K562 (cell line): ENCODE results near the gene RAD54L. TPM values are rescaled to one million over a fixed set of nuclear protein-coding genes. Genes with fewer than 3 reads are reported as not detected.
A peak's percentile ranks its signal among the peaks of the same experiment; 100 is the strongest.

Experiments
- ADNP ChIP-seq: fragments of 200-800 bp; sonication (Bioruptor generic); IDR thresholded peaks from 2 replicates; pipeline ENCODE4 v1.6.1; 2016; ENCODE audit warnings: missing genetic modification characterization, missing compliant biosample characterization
- GTF2A2 ChIP-seq: IDR thresholded peaks from 2 replicates; pipeline ENCODE4 v1.6.1; 2016; ENCODE audit warnings: mild to moderate bottlenecking, missing genetic modification characterization, missing compliant biosample characterization
- HDGF ChIP-seq: fragments of 450-650 bp; IDR thresholded peaks from 2 replicates; pipeline ENCODE4 v1.6.1; 2016
- KLF1 ChIP-seq: fragments of 450-650 bp; IDR thresholded peaks from 2 replicates; pipeline ENCODE4 v1.6.1; 2016; ENCODE audit warnings: missing genetic modification characterization, missing compliant biosample characterization
- KLF6 ChIP-seq: fragments of 250-450 bp; sonication (Bioruptor Pico); IDR thresholded peaks from 2 replicates; pipeline ENCODE4 v1.4.0; 2020; ENCODE audit warnings: mild to moderate bottlenecking, moderate library complexity, borderline replicate concordance
- NFIC ChIP-seq: fragments of 450-650 bp; IDR thresholded peaks from 2 replicates; pipeline ENCODE4 v1.6.1; 2017; ENCODE audit warnings: mild to moderate bottlenecking, inconsistent platforms
- RFX5 ChIP-seq: IDR thresholded peaks from 2 replicates; pipeline ENCODE4 v1.6.1; 2011; ENCODE audit warnings: low read depth, mild to moderate bottlenecking, improper control_type of control experiment, low read length
- ZFP36 ChIP-seq: fragments of 150-350 bp; IDR thresholded peaks from 2 replicates; pipeline ENCODE4 v1.6.1; 2018; ENCODE audit warnings: low read length, low read depth; ENCODE audit not compliant: partially characterized antibody
- ZNF324 ChIP-seq: fragments of 250-450 bp; sonication (Bioruptor Pico); IDR thresholded peaks from 2 replicates; pipeline ENCODE4 v1.4.0; 2020; ENCODE audit warnings: mild to moderate bottlenecking
- ZNF507 ChIP-seq: conservative IDR thresholded peaks from 2 replicates; pipeline ENCODE4 v1.6.1; 2017; ENCODE audit warnings: missing genetic modification characterization, missing compliant biosample characterization
- ZSCAN32 ChIP-seq: fragments of 450-650 bp; formaldehyde crosslinking; IDR thresholded peaks from 2 replicates; pipeline ENCODE4 v1.4.0; 2020; ENCODE audit warnings: mild to moderate bottlenecking, moderate library complexity
- polyA plus RNA-seq, 8 experiments: library from polyadenylated mRNA; depleted of rRNA in 4 of 8; stranded (reverse) in 5 of 8; unstranded in 3 of 8; fragments of >200 nt; fragmentation: Nextera tagmentation in 2 of 8; fragmentation: Illumina TruSeq in 1 of 8; extraction: Ambion mirVana in 2 of 8; extraction: Trizol in 1 of 8; gene quantifications; 2 replicates each; pipeline versions ENCODE4 v1.2.1 to v1.2.3, GENCODE V29; 2011 to 2014; ENCODE audit warnings: inconsistent platforms in 1 of 8, missing spikeins in 1 of 8
- total RNA-seq, 7 experiments: library from RNA; depleted of rRNA in 6 of 7; stranded (reverse); fragments of >200 nt in 6 of 7; fragmentation: Illumina TruSeq in 2 of 7; extraction: Trizol in 2 of 7; gene quantifications; 2 replicates each; pipeline versions ENCODE4 v1.2.1 to v1.2.3, GENCODE V29; 2011 to 2021; ENCODE audit warnings: low replicate concordance in 1 of 7
- TF ChIP-seq, protein P1 (sequence below): sonication (generic); formaldehyde crosslinking; IDR thresholded peaks from 2 replicates; pipeline ENCODE4 v1.8.1; 2023; ENCODE audit warnings: missing genetic modification reagents, mild to moderate bottlenecking, borderline replicate concordance
- TF ChIP-seq, protein P2 (sequence below): sonication (generic); formaldehyde crosslinking; IDR thresholded peaks from 2 replicates; pipeline ENCODE4 v1.8.0; 2022; ENCODE audit warnings: mild to moderate bottlenecking, missing genetic modification reagents
- TF ChIP-seq, protein P3 (sequence below), 2 experiments: fragments of 450-650 bp; IDR thresholded peaks; 2 replicates each; pipeline ENCODE4 v1.6.1; 2018; ENCODE audit warnings: mild to moderate bottlenecking in 2 of 2, low read depth in 1 of 2; ENCODE audit not compliant: partially characterized antibody in 2 of 2
- TF ChIP-seq, protein P4 (sequence below): fragments of 450-650 bp; formaldehyde crosslinking; IDR thresholded peaks from 2 replicates; pipeline ENCODE4 v1.4.0; 2020; ENCODE audit warnings: mild to moderate bottlenecking, moderate library complexity

The RAD54L gene
- total and polyA plus RNA-seq, 9 of the 15 experiments (the other 6 are each of a cell fraction or from before 2014, with no cell fraction given): 17.9 to 92.3 (median 37.5) TPM

DNA sequence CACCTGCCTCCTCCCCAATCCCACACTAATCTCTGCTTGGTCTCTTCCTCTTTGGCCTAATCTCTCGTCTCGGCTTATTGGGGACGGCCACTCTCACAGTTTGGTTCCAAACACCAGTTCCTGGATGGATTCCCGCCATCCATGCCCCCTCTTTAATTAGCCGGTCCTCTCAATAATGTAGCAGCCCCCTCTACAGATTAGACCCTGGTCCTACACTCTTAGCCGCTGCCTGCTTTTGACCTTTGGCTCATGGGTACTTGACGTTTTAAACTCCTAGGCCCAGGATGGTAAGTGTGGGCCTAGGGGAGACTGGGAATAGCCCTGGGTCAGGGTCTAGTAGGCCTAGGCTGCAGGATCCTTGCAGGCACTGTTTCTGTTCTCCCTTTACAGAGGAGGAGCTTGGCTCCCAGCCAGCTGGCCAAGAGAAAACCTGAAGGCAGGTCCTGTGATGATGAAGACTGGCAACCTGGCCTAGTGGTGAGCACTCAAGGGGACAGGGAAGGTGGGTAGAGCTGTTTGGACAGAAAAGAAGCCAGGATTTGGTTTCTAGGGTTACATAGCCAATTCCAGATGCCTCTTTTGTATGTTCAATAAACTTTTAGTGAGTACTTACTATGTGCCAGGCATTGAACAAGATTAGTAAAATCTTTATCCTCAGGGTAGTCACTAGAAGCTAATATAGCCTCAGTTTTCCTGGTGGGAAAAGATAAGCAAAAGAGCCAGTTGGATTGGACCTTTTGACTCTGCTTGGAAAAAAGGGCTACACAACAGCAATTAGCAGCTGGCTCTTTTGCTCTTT is 758 bp downstream of the RAD54L start (continued):
- TF ChIP-seq, protein P1, sequence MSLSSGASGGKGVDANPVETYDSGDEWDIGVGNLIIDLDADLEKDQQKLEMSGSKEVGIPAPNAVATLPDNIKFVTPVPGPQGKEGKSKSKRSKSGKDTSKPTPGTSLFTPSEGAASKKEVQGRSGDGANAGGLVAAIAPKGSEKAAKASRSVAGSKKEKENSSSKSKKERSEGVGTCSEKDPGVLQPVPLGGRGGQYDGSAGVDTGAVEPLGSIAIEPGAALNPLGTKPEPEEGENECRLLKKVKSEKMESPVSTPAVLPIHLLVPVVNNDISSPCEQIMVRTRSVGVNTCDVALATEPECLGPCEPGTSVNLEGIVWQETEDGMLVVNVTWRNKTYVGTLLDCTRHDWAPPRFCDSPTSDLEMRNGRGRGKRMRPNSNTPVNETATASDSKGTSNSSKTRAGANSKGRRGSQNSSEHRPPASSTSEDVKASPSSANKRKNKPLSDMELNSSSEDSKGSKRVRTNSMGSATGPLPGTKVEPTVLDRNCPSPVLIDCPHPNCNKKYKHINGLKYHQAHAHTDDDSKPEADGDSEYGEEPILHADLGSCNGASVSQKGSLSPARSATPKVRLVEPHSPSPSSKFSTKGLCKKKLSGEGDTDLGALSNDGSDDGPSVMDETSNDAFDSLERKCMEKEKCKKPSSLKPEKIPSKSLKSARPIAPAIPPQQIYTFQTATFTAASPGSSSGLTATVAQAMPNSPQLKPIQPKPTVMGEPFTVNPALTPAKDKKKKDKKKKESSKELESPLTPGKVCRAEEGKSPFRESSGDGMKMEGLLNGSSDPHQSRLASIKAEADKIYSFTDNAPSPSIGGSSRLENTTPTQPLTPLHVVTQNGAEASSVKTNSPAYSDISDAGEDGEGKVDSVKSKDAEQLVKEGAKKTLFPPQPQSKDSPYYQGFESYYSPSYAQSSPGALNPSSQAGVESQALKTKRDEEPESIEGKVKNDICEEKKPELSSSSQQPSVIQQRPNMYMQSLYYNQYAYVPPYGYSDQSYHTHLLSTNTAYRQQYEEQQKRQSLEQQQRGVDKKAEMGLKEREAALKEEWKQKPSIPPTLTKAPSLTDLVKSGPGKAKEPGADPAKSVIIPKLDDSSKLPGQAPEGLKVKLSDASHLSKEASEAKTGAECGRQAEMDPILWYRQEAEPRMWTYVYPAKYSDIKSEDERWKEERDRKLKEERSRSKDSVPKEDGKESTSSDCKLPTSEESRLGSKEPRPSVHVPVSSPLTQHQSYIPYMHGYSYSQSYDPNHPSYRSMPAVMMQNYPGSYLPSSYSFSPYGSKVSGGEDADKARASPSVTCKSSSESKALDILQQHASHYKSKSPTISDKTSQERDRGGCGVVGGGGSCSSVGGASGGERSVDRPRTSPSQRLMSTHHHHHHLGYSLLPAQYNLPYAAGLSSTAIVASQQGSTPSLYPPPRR (CRISPR knock-in tag): no peak
- TF ChIP-seq ZSCAN32 (CRISPR knock-in tag): no peak
- TF ChIP-seq KLF6 (CRISPR knock-in tag): no peak
- no peak for TF ChIP-seq ZNF324 (CRISPR knock-in tag)
- TF ChIP-seq, protein P2, sequence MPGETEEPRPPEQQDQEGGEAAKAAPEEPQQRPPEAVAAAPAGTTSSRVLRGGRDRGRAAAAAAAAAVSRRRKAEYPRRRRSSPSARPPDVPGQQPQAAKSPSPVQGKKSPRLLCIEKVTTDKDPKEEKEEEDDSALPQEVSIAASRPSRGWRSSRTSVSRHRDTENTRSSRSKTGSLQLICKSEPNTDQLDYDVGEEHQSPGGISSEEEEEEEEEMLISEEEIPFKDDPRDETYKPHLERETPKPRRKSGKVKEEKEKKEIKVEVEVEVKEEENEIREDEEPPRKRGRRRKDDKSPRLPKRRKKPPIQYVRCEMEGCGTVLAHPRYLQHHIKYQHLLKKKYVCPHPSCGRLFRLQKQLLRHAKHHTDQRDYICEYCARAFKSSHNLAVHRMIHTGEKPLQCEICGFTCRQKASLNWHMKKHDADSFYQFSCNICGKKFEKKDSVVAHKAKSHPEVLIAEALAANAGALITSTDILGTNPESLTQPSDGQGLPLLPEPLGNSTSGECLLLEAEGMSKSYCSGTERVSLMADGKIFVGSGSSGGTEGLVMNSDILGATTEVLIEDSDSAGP (CRISPR knock-in tag): no peak
- peak; percentile 98 for TF ChIP-seq NFIC
- TF ChIP-seq, protein P3, sequence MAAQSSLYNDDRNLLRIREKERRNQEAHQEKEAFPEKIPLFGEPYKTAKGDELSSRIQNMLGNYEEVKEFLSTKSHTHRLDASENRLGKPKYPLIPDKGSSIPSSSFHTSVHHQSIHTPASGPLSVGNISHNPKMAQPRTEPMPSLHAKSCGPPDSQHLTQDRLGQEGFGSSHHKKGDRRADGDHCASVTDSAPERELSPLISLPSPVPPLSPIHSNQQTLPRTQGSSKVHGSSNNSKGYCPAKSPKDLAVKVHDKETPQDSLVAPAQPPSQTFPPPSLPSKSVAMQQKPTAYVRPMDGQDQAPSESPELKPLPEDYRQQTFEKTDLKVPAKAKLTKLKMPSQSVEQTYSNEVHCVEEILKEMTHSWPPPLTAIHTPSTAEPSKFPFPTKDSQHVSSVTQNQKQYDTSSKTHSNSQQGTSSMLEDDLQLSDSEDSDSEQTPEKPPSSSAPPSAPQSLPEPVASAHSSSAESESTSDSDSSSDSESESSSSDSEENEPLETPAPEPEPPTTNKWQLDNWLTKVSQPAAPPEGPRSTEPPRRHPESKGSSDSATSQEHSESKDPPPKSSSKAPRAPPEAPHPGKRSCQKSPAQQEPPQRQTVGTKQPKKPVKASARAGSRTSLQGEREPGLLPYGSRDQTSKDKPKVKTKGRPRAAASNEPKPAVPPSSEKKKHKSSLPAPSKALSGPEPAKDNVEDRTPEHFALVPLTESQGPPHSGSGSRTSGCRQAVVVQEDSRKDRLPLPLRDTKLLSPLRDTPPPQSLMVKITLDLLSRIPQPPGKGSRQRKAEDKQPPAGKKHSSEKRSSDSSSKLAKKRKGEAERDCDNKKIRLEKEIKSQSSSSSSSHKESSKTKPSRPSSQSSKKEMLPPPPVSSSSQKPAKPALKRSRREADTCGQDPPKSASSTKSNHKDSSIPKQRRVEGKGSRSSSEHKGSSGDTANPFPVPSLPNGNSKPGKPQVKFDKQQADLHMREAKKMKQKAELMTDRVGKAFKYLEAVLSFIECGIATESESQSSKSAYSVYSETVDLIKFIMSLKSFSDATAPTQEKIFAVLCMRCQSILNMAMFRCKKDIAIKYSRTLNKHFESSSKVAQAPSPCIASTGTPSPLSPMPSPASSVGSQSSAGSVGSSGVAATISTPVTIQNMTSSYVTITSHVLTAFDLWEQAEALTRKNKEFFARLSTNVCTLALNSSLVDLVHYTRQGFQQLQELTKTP (IDR thresholded peaks at IDR 0.05; ENCODE audit: low read depth in 1 of 2, partially characterized antibody in 2 of 2): no peak
- TF ChIP-seq ADNP (tag): no peak
- TF ChIP-seq HDGF: no peak
- no peak for TF ChIP-seq KLF1 (tag)
- no peak for TF ChIP-seq GTF2A2 (tag)
- no peak for TF ChIP-seq ZNF507 (tag)
- no peak for TF ChIP-seq ZFP36
- no peak for TF ChIP-seq RFX5
- TF ChIP-seq, protein P4, sequence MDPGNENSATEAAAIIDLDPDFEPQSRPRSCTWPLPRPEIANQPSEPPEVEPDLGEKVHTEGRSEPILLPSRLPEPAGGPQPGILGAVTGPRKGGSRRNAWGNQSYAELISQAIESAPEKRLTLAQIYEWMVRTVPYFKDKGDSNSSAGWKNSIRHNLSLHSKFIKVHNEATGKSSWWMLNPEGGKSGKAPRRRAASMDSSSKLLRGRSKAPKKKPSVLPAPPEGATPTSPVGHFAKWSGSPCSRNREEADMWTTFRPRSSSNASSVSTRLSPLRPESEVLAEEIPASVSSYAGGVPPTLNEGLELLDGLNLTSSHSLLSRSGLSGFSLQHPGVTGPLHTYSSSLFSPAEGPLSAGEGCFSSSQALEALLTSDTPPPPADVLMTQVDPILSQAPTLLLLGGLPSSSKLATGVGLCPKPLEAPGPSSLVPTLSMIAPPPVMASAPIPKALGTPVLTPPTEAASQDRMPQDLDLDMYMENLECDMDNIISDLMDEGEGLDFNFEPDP (CRISPR knock-in tag): no peak
